PC-9 (cell line): Measurements from ENCODE around the gene KXD1. TPM values are rescaled to one million over a fixed set of nuclear protein-coding genes. Genes with fewer than 3 reads are reported as not detected.

Experiments used
- BruUV-seq: library from RNA; stranded (reverse); fragments of 400-500 nt; replicated peaks from 2 replicates; lab custom pipeline; 2021; lab: Mats Ljungman, UMichigan
- CTCF ChIA-PET: fragments of 300-600 bp; sonication (Branson Sonifier 250); formaldehyde crosslinking; loops from one replicate; lab custom pipeline; 2022; ENCODE audit warnings: antibody characterized with exemption; lab: Charles Lee
- POLR2A ChIA-PET: fragments of 300-600 bp; sonication (Branson Sonifier 250); formaldehyde crosslinking; loops from one replicate; lab custom pipeline; 2022; ENCODE audit warnings: antibody characterized with exemption; ENCODE audit not compliant: unreplicated experiment; lab: Charles Lee
- DNase-seq, 2 experiments: peaks; one replicate each; pipeline versions ENCODE4 v3.0.0 to v3.0.0-alpha.2; 2015 to 2022; ENCODE audit warnings: mixed read lengths in 1 of 2
- H2AFZ ChIP-seq: fragments of 200-600 bp; sonication (generic); 2 replicates; pipeline ENCODE4 v1.8.1; 2017; ENCODE audit warnings: antibody characterized with exemption
- H3F3A ChIP-seq: fragments of 200-600 bp; sonication (generic); 2 replicates; pipeline ENCODE4 v1.8.1; 2017; ENCODE audit warnings: antibody characterized with exemption, mild to moderate bottlenecking, low read depth; ENCODE audit not compliant: insufficient read depth
- H3K27ac ChIP-seq: fragments of 200-600 bp; sonication (generic); 2 replicates; pipeline ENCODE4 v1.6.1; 2016; ENCODE audit warnings: mixed run types
- H3K27me3 ChIP-seq: fragments of 200-600 bp; sonication (generic); 2 replicates; pipeline ENCODE4 v1.6.1; 2016; ENCODE audit warnings: low read depth, mixed run types; ENCODE audit not compliant: insufficient read depth
- H3K36me3 ChIP-seq: fragments of 200-600 bp; sonication (generic); 2 replicates; pipeline ENCODE4 v1.6.1; 2016; ENCODE audit warnings: low read depth, mixed run types
- H3K4me1 ChIP-seq: fragments of 200-600 bp; sonication (generic); replicated peaks from 2 replicates; pipeline ENCODE4 v1.6.1; 2016; ENCODE audit warnings: mixed run types; ENCODE audit not compliant: insufficient read depth
- H3K4me2 ChIP-seq: fragments of 200-600 bp; sonication (generic); 2 replicates; pipeline ENCODE4 v1.6.1; 2017; ENCODE audit warnings: mixed run types
- H3K4me3 ChIP-seq: fragments of 200-600 bp; sonication (generic); 2 replicates; pipeline ENCODE4 v1.6.1; 2016; ENCODE audit warnings: mixed run types
- H3K79me2 ChIP-seq: fragments of 200-600 bp; sonication (generic); 2 replicates; pipeline ENCODE4 v1.6.1; 2017; ENCODE audit warnings: low read depth, mixed run types
- H3K9me2 ChIP-seq: fragments of 200-600 bp; sonication (generic); 2 replicates; pipeline ENCODE4 v1.8.1; 2017; ENCODE audit warnings: mild to moderate bottlenecking; ENCODE audit not compliant: insufficient read depth
- H3K9me3 ChIP-seq: fragments of 200-600 bp; sonication (generic); 2 replicates; pipeline ENCODE4 v1.8.1; 2016; ENCODE audit warnings: low read depth; ENCODE audit not compliant: insufficient read depth
- H4K20me1 ChIP-seq: fragments of 200-600 bp; sonication (generic); 2 replicates; pipeline ENCODE4 v1.8.1; 2017; ENCODE audit not compliant: insufficient read depth
- EZH2 ChIP-seq: fragments of 200-600 bp; sonication (generic); IDR thresholded peaks from 2 replicates; pipeline ENCODE4 v1.8.0; 2017; ENCODE audit warnings: antibody characterized with exemption, low read depth
- intact Hi-C: fragments of 100-400 bp; cut with micrococcal nuclease; formaldehyde crosslinking; loops from one replicate; pipeline ENCODE4 v1.10.0; 2022; ENCODE audit not compliant: unreplicated experiment
- total RNA-seq: library from RNA; stranded (reverse); gene quantifications from 2 replicates; pipeline ENCODE4 v1.2.3, GENCODE V29; 2021
- TF ChIP-seq, protein P1 (sequence below): fragments of 200-600 bp; sonication (generic); conservative IDR thresholded peaks from 2 replicates; pipeline ENCODE4 v1.6.1; 2017; ENCODE audit warnings: mixed run types, antibody characterized with exemption, mild to moderate bottlenecking, moderate library complexity

The KXD1 gene
- total RNA-seq, 1 experiment from 2014 or later = 101 TPM

GRCh38 chr19:18594096-18594823, 36.6 kb downstream of the KXD1 start:
- H3K9me2 ChIP-seq = no peaks in the 10 kb centered on the region
- H3K27me3 ChIP-seq = no peaks in the 10 kb centered on the region
- TF ChIP-seq, protein P1, sequence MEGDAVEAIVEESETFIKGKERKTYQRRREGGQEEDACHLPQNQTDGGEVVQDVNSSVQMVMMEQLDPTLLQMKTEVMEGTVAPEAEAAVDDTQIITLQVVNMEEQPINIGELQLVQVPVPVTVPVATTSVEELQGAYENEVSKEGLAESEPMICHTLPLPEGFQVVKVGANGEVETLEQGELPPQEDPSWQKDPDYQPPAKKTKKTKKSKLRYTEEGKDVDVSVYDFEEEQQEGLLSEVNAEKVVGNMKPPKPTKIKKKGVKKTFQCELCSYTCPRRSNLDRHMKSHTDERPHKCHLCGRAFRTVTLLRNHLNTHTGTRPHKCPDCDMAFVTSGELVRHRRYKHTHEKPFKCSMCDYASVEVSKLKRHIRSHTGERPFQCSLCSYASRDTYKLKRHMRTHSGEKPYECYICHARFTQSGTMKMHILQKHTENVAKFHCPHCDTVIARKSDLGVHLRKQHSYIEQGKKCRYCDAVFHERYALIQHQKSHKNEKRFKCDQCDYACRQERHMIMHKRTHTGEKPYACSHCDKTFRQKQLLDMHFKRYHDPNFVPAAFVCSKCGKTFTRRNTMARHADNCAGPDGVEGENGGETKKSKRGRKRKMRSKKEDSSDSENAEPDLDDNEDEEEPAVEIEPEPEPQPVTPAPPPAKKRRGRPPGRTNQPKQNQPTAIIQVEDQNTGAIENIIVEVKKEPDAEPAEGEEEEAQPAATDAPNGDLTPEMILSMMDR = peak; percentile 88
- no peak for TF ChIP-seq EZH2
- peak overlapping the region; percentile 54; the same call in 1 of the 2 replicates for H3K4me3 ChIP-seq
- H3K9me3 ChIP-seq = no peaks in the 10 kb centered on the region
- intact Hi-C loops = loop anchor here (5.0 kb wide), 1 partner anchor 253 kb away; no protein-coding TSS in a partner anchor
- H3K27ac ChIP-seq = no peak overlapping the region
- ChIA-PET POLR2A (interaction anchor here (0.6 kb wide), 1 partner anchor 16 kb away, joined by 7 read pairs; no protein-coding TSS in a partner anchor), CTCF (interaction anchor here (0.6 to 1.6 kb wide), 4 partner anchors 87 to 344 kb away, joined by 3 to 6 read pairs (median 5); no protein-coding TSS in a partner anchor)
- peak; percentile 54 to 71 for DNase-seq
- no peaks in the 10 kb centered on the region; the same call in 1 of the 2 replicates for H3K36me3 ChIP-seq
- H3K4me1 ChIP-seq = peaks cover 13% of the 10 kb centered on the region; the same call in 1 of the 2 replicates
- H3K79me2 ChIP-seq = peaks cover 14% of the 10 kb centered on the region; the same call in 1 of the 2 replicates
- peak overlapping the region; percentile 61 for H2AFZ ChIP-seq
- no peaks in the 10 kb centered on the region for H4K20me1 ChIP-seq
- peak overlapping the region; percentile 80 for H3K4me2 ChIP-seq
- BruUV-seq = no TSS peak
- peaks cover 49% of the 10 kb centered on the region; the same call in 1 of the 2 replicates for H3F3A ChIP-seq

DNA sequence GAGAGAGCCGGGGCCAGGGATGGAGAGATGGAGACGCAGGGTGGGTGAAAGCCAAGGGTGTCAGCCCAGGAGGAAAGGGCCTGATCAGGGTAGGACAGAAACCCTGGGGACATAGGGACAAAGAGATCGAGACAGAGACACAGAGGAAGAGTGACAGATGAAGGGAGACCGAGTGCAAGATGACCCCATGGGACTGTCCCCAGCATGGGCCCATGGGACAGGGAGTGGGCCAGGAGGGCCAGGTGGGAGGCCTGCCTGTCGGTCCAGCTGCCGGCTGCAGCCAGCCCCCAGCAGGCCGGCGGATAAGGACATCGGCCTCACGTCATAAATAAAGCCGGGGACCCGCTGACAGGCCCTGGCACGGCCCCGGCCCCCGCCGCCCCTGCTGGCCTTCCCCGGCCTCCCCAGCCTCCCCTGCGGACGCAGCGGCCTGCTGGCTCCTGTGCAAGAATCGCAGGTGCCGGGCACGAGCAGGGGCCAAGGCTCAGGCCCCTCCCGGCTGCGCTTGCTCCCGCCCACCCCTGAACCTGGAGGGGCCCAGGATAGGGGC, 37.2 kb downstream of the KXD1 start:
- DNase-seq = no peak
- H3K27me3 ChIP-seq = no peaks in the 10 kb centered on the region
- peaks cover 11% of the 10 kb centered on the region; the same call in 1 of the 2 replicates for H3K79me2 ChIP-seq
- peak overlapping the region; percentile 54; the same call in 1 of the 2 replicates for H3K4me3 ChIP-seq
- H3K36me3 ChIP-seq = no peaks in the 10 kb centered on the region; the same call in 1 of the 2 replicates
- no peaks in the 10 kb centered on the region for H3K9me2 ChIP-seq
- TF ChIP-seq, protein P1 = no peak
- no peak for TF ChIP-seq EZH2
- no TSS peak for BruUV-seq
- H3K9me3 ChIP-seq = no peaks in the 10 kb centered on the region
- no peak overlapping the region for H3K27ac ChIP-seq
- peak overlapping the region; percentile 80 for H3K4me2 ChIP-seq
- ChIA-PET CTCF (interaction anchor here (1.6 kb wide), 1 partner anchor 252 kb away, joined by 6 read pairs; no protein-coding TSS in a partner anchor), POLR2A (no interaction called here)
- no peaks in the 10 kb centered on the region for H4K20me1 ChIP-seq
- intact Hi-C loops = loop anchor here (5.0 kb wide), 1 partner anchor 252 kb away; no protein-coding TSS in a partner anchor
- H3F3A ChIP-seq = peaks cover 46% of the 10 kb centered on the region; the same call in 1 of the 2 replicates
- H3K4me1 ChIP-seq = peaks cover 10% of the 10 kb centered on the region; the same call in 1 of the 2 replicates
- peak overlapping the region; percentile 61 for H2AFZ ChIP-seq

DNA sequence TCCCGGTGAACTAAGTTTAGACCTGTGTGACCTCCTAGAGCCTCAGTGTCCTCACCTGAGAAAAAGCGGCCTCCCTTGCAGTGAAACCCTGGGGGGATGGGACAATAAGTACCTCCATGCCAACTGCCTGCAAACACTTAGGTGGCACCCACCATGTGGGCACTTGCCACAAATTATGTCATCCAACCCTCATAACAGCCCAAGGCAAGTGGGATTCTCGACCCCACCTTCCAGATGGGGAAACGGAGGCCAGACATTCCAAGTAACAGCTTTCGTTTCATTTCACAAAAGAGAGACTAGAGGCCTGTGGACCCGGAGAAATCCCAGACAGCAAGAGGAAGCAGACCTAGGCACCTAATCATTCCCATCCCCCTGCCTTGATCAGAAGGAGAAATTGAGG, 37.8 kb downstream of the KXD1 start:
- Histone ChIP-seq H3K27ac (no peak overlapping the region), H3K36me3 (no peaks in the 10 kb centered on the region; the same call in 1 of the 2 replicates), H3K9me2 (no peaks in the 10 kb centered on the region), H4K20me1 (no peaks in the 10 kb centered on the region), H3K4me1 (peaks cover 7% of the 10 kb centered on the region; the same call in 1 of the 2 replicates), H3K4me2 (no peak overlapping the region), H3K27me3 (no peaks in the 10 kb centered on the region), H3F3A (peaks cover 41% of the 10 kb centered on the region; the same call in 1 of the 2 replicates), H3K79me2 (peaks cover 5% of the 10 kb centered on the region; the same call in 1 of the 2 replicates), H3K4me3 (no peak overlapping the region), H3K9me3 (no peaks in the 10 kb centered on the region), H2AFZ (no peak overlapping the region)
- no TSS peak for BruUV-seq
- no peak for DNase-seq
- intact Hi-C loops = no loop called here
- POLR2A ChIA-PET = no interaction called here
- CTCF ChIA-PET = interaction anchor here (1.6 kb wide), 1 partner anchor 252 kb away, joined by 6 read pairs; no protein-coding TSS in a partner anchor
- TF ChIP-seq EZH2 = no peak
- TF ChIP-seq, protein P1 = no peak
